GM11168 (cell line): ENCODE results near the gene SLC25A20.
"Not testable (repeated sequence)": the region's sequence is repeated elsewhere in the genome, so short reads cannot be mapped to it uniquely, and the experiment has no call there.

Experiments used
- in situ Hi-C: fragments of 300-500 bp; cut with MboI; formaldehyde crosslinking; loops from one replicate; pipeline ENCODE4 v1.12.0; 2022; ENCODE audit warnings: low sequenced_read_pairs; ENCODE audit not compliant: unreplicated experiment

Gene SLC25A20

DNA sequence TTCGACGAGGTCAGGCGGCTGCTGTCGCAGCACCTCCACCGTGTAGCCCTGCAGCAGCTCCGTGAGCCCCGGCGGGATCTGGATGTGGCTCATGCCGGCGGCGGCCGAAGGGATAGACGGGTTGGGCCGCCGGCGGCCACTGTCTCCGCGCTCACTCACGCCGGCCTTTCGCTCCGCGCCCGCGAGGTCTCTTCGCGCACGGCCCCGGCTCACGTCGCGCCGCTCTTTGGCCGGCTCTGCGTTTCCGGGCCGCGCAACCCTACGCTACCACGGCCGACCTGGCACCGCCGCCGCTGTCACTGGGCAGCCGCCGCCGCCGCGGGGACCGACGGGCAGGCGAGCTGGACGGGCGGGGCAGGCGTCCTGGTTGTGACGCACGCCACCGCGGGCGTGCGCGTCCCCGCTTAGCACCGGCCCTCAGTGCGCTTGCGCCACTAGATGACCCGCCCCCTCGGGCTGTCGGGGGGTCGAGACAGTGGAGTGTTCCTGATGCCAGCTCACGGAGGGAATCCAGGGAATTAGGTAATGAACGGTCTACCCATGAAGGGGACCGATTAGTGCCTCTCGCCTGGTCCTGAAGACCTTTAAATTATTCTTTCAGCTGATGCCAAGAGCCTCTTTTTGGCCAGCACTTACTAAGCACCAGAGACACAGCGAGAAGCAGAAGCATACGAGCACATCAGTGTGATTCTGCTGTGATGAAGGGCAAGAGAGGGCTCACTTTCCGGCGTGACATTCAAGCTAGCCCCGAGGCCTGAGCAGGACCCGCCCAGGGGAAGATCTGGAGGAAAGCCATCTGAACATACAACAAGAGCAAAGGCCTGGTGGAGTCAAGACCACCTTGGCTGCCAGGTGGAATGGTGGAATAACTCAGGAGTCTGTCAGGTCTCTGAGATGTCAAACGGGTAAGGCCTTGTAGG is 50.9 kb downstream of the SLC25A20 start, which contains the start of gene PRKAR2A:
PRKAR2A (minus strand) TSS at position 371 of the 920 bp plus-strand sequence; CDS start at position 93, 278 bp downstream.
- in situ Hi-C loops: no loop called here

DNA sequence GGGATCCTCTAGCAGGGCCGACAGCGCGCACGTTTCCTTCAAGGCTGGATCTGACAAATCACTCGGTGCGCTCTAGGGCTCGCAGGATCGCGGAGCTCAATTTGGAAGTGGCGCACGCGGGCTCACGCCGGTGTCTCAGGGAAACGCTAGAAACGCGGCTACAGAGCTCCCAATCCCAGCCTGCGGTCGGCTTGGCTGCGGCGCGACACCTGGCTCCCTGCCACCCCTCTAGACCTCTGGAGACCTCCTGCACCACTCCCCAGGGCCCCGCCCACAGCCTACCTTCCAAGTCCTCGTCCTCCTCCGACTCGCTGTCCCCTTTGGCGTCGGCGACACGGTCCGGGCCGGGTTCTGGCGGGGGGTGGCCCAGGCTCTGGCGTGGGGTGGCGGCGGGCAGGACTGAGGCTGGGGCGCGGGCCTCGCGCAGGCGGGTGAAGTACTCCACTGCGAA is 51.6 kb downstream of the SLC25A20 start:
- in situ Hi-C loops: no loop called here

DNA sequence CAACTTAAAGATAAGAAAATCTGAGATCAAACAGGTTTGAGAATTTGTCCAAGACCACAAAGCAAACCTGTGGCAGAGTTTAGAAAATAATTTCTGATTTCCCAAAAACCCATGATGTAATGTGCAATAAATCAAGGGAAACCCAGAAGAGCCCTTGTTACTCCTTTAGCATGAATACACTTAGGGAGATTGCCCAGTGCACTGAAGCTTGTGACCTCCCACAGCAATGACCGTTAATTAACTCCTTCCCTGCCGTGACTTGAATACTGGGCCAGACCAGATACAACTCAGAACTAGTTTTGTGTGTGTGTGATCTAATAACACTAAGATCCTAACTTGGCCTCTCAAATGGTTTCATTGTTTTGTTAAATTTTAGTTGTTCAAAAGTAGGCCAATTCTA is 53.5 kb downstream of the SLC25A20 start:
- in situ Hi-C loops: no loop called here

- in situ Hi-C loops: no loop called here
Measured at GRCh38 chr3:48837163-48837562, 61.5 kb downstream of the SLC25A20 start.

GRCh38 chr3:48835650-48836366 is 62.9 kb downstream of the SLC25A20 start:
- in situ Hi-C loops: no loop called here

DNA sequence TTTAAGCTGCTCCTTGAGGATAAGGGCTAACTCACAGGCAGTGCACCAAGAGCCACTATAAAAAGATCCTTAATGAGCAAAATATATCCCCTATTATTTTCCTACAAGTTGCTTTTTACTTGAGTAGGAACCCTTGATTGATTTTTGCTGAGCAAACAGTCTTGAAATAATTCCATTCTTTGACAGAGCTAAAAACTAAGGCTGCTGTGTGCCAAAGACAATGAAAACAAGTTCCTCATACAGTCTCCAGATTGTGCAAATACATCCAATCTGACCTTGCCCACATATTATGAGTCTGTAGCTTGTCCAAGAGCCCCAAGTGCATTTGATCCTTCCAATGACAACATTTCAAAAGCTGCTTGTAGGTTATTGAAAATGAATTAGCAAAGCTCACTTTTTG is 66.0 kb downstream of the SLC25A20 start:
- in situ Hi-C loops: no loop called here

DNA sequence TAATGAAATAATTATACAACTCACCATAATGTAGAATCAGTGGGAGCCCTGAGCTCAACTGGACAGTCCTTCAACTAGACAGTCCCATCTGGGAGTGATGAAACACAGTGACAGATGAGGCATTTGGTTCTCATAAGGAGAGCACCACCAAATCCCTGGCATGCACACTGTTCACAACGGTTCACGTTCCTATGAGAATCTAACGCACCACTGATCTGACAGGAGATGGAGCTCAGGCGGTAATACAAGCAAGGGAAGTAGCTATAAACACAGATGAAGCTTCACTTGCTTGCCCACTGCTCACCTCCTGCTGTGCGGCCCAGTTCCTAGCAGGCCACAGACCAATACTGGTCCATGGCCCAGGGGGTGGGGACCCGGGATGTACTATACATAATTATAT is 68.0 kb downstream of the SLC25A20 start:
- in situ Hi-C loops: no loop called here

GRCh38 chr3:48829525-48829924 is 69.2 kb downstream of the SLC25A20 start:
- in situ Hi-C loops: not testable (repeated sequence)

- in situ Hi-C loops: not testable (repeated sequence)
Measured at GRCh38 chr3:48827874-48828273, 70.8 kb downstream of the SLC25A20 start.

- in situ Hi-C loops: no loop called here
Measured at GRCh38 chr3:48826451-48826850, 72.2 kb downstream of the SLC25A20 start.

DNA sequence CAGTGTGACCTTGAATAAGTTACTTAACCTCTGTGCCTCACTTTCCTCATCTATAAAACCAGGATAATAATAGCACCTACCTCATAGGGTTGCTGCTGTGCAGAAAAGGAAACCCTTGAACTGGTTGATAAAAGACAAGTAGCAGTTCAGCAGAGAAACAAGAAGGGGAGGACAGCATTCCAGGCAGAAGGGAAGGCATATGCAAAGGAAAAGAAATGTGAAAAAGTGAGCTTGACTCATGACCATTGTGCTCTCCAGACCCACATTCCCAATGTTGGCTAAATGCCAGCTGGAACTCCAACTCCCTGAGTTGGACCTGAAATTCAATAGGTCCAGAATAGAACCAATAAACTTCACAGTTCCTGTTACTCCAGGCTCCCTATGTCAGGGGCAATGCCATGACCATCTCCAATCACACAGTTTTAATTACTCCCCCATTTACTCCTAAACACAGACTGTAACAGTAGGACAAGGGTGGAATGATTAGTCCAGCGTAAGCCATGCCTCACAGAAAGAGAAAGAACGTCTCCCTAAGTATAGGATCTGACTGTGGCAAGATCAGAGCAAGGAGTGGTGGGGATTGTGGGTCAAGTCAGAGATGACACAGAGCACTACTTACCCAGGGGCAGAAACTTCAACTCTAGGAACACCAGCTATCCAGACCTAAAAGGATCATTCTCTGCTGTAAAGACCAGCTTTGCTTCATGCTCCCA is 77.9 kb downstream of the SLC25A20 start:
- in situ Hi-C loops: no loop called here

DNA sequence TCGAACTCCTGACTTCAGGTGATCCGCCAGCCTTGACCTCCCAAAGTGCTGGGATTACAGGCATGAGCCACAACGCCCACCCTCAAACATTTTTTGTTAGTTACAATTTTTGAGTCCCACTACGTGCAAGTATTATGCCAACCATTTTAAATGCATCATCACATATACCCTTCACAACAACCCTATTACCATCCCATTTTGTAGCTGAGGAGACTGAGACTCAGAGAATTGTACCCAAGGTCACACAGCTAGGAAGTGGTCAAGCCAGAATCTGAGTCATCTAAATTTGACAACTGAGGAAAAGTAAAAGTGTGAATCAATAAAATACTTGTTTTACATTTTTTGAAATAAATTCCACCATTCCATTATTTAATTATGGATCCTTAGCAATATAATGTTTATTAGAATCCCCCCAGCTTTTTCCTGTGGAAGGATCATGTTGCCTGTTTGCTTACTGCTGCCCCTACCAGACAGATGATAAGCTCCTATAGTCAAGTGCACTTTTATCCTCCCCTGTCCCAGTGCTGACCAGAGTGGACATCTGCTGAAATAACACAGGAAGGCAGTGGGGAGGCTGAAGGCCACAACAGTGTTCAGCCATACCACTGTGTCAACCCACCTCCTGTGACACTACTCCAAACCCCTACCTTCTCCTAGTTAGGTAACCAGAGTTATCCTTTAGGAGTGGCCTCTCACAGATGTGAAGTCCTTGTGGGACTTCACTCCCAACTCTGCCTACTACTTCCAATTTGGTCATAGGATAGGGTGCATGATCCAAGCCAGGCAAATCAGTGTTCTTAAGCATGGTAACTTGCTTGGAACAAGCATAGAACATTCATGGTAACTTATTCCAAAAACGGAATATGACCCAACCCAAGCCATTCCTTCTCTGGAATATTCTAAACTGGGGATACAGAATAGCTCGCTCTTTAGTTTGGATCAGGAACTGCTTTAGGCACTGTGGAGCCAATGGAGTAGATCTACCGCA is 79.2 kb downstream of the SLC25A20 start:
- in situ Hi-C loops: no loop called here

DNA sequence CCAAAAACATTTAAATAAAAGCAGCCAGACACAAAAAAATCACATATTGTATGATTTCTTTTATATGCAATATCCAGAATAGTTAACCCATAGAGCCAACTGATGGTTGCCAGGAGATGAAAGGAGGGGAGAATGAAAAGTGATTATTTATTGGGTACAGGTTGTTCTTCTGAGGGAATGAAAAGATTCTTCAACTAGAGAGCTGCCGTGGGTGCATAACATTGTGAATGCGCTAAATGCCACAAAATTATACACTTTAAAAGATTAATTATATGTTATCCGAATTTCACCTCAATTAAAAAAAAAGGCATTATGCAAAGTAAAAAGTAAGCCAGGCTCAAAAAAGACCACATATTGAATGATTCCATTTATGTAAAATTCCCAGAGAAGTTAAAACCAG is 87.2 kb downstream of the SLC25A20 start:
- in situ Hi-C loops: no loop called here
